ENCODE data around the gene NEB.
A peak's percentile ranks its signal among the peaks of the same experiment; 100 is the strongest.

NEB gene

DNA sequence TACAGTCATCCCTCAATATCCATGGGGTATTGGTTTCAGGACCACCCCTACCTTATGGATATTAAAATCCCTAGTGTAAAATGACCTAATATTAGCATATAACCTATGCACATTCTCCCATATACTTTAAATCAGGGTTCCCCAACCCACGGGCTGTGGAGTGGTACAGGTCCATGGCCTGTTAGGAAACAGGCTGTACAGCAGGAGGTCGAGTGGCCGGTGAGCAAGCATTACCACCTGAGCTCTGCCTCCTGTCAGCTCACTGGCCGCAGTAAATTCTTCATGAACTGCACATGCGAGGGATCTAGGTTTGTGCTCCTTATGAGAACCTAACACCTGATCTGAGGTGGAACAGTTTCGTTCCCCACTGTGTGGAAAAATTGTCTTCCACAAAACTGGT, 250.7 kb downstream of the NEB start:
- no peak for DNase-seq (ENCODE audit: low read depth)
- H3K4me3 ChIP-seq (ENCODE audit: low read depth, low read length), result no peak overlapping the region
- TF ChIP-seq, protein P1, sequence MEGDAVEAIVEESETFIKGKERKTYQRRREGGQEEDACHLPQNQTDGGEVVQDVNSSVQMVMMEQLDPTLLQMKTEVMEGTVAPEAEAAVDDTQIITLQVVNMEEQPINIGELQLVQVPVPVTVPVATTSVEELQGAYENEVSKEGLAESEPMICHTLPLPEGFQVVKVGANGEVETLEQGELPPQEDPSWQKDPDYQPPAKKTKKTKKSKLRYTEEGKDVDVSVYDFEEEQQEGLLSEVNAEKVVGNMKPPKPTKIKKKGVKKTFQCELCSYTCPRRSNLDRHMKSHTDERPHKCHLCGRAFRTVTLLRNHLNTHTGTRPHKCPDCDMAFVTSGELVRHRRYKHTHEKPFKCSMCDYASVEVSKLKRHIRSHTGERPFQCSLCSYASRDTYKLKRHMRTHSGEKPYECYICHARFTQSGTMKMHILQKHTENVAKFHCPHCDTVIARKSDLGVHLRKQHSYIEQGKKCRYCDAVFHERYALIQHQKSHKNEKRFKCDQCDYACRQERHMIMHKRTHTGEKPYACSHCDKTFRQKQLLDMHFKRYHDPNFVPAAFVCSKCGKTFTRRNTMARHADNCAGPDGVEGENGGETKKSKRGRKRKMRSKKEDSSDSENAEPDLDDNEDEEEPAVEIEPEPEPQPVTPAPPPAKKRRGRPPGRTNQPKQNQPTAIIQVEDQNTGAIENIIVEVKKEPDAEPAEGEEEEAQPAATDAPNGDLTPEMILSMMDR (IDR thresholded peaks at IDR 0.05; ENCODE audit: low read depth, low read length, missing control alignments), result no peak
- in situ Hi-C loops (cut with HindIII; ENCODE audit: low sequenced_read_pairs), result no loop called here

DNA sequence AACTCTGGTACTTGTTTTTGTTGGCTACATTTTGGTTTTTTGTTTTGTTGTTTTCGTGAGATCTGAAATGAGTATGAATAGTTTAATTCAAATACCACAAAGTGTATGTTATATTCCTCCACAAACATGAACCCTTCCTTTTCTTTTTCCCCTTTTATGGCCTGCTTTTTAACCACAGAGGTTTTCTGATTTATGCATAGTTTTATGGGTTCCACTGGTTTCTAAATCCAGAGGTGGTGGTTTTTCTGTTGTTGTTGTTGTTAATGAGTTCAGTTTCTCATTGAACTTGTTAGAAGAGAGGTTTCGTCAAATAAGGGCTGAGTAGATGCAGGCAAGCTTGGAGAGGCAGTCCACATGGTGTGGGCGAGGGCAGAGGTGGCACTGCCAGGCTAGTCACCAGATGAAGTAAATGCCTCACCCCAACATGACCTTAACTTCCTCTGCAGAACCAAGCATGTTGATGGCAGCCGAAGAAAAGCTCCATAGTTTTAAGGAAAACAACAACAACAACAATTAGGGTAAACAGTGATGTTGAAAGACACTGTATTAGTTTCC, 252.0 kb downstream of the NEB start:
- in situ Hi-C loops (cut with HindIII; ENCODE audit: low sequenced_read_pairs), result no loop called here
- TF ChIP-seq, protein P1 (IDR thresholded peaks at IDR 0.05; ENCODE audit: low read depth, low read length, missing control alignments), result no peak
- no peak overlapping the region for H3K4me3 ChIP-seq (ENCODE audit: low read depth, low read length)
- no peak for DNase-seq (ENCODE audit: low read depth)

DNA sequence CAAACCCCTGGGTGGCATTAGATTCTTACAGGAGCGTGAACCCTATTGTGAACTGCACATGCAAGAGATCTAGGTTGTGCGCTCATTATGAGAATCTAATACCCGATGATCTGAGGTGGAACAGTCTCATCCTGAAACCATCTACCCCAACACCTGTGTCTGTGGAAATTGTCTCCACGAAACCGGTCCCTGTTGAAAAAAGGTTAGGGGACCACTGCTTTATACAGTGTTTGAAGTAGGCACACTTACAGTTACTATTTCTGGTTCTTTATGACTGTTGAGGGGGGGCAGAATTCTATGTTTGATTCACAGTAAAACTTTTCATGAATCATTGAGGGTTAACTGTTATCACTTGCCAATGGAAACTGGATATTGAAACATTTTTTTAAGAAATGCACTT, 252.5 kb downstream of the NEB start:
- no peak overlapping the region for H3K4me3 ChIP-seq (ENCODE audit: low read depth, low read length)
- no peak for DNase-seq (ENCODE audit: low read depth)
- in situ Hi-C loops (cut with HindIII; ENCODE audit: low sequenced_read_pairs), result no loop called here
- TF ChIP-seq, protein P1 (IDR thresholded peaks at IDR 0.05; ENCODE audit: low read depth, low read length, missing control alignments), result no peak

DNA sequence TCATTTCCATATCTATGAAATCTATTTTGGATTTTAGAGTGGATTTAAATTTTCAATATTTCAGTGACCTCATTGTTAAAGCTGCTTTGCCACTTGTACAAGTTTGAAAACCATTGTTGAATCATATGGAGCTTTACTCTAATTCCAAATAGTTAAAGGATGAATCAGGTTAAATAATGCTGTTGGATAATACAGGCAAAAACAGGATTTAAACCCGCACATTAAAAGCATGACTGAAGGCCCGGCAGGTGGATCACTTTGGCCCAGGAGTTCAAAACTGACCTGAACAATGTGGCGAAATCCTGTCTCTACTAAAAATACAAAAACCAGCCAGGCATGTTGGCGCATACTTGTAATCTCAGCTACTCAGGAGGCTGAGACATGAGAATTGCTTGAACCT, 256.3 kb downstream of the NEB start:
- in situ Hi-C loops (cut with HindIII; ENCODE audit: low sequenced_read_pairs), result no loop called here
- TF ChIP-seq, protein P1 (IDR thresholded peaks at IDR 0.05; ENCODE audit: low read depth, low read length, missing control alignments), result no peak
- peak; percentile 1 for DNase-seq (ENCODE audit: low read depth)
- H3K4me3 ChIP-seq (ENCODE audit: low read depth, low read length), result no peak overlapping the region

DNA sequence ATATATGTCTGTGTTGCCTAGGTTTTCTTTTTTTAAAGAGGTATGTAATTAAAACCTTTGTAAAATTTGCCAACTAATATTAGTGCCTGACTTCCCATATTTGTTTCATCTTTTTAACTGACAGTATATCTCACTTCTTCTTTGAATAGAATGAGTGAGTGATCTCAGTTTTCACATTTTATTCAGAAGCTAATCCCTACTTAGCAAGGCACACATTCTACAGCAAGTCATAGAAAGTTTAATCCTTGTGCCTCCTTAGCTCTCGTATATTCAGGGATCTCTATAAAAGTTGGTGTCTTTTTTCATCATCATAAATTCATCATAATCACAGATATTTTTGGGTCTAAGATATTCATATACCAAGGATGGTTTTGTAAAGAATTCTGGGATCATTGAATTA, 258.0 kb downstream of the NEB start:
- in situ Hi-C loops (cut with HindIII; ENCODE audit: low sequenced_read_pairs), result no loop called here
- TF ChIP-seq, protein P1 (IDR thresholded peaks at IDR 0.05; ENCODE audit: low read depth, low read length, missing control alignments), result no peak
- H3K4me3 ChIP-seq (ENCODE audit: low read depth, low read length), result no peak overlapping the region
- no peak for DNase-seq (ENCODE audit: low read depth)

DNA sequence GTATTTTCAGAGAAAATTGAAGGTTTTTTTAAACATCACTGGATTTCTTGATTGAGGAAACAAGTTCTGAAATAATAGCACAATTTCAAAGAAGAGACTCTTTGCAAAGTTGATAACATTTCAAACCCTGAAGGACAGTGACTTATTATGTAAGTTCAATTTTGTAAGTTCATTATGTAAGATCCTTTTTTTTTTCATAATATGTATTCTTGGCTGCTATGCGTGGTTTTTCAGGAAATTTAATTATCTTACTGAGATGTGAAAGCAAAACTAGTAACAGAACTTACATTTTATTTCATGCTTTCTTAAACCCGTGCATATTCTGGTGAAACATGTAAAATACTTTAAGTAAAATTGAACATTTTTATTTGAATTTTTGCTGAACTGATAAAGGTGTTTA, 259.2 kb downstream of the NEB start:
- H3K4me3 ChIP-seq (ENCODE audit: low read depth, low read length), result no peak overlapping the region
- DNase-seq (ENCODE audit: low read depth), result no peak
- in situ Hi-C loops (cut with HindIII; ENCODE audit: low sequenced_read_pairs), result no loop called here
- TF ChIP-seq, protein P1 (IDR thresholded peaks at IDR 0.05; ENCODE audit: low read depth, low read length, missing control alignments), result no peak

DNA sequence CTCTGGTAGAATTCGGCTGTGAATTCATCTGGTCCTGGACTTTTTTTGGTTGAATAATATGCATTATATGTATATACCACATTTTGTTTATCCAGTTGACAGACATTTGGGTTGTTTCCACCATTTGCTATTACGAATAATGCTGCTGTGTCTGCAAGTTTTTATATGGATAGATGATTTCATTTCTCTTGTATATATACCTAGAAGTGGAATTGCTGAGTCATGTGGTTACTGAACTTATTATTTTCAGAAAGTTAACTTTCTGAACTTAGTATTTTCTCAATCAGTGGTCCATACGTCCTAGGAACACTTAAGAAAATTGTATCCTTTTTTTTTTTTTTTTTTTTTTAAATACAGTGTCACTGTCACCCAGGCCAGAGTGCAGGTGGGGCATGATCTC, 261.3 kb downstream of the NEB start:
- TF ChIP-seq, protein P1 (IDR thresholded peaks at IDR 0.05; ENCODE audit: low read depth, low read length, missing control alignments), result no peak
- in situ Hi-C loops (cut with HindIII; ENCODE audit: low sequenced_read_pairs), result no loop called here
- no peak for DNase-seq (ENCODE audit: low read depth)
- H3K4me3 ChIP-seq (ENCODE audit: low read depth, low read length), result no peak overlapping the region

Data from astrocyte of the cerebellum (primary cell).